Kidney (tissue), 14 donors: ENCODE results near the gene SMC6. TPM values are rescaled to one million over a fixed set of nuclear protein-coding genes. Genes with fewer than 3 reads are reported as not detected.

Source experiments
- DNase-seq, 5 donors: peaks; one replicate each; pipeline ENCODE4 v3.0.0-alpha.2; 2013 to 2020
- FAIRE-seq: peaks from 2 replicates; lab custom pipeline; 2012; peaks lifted over from hg19 to GRCh38; lab: Jason Lieb, UNC
- H3K27ac ChIP-seq, 2 donors: one replicate each; pipeline ENCODE4 v1.7.0; 2013; ENCODE audit warnings: low read depth in 2 of 2, low read length in 2 of 2, inconsistent platforms in 1 of 2
- H3K27me3 ChIP-seq: one replicate; pipeline ENCODE4 v1.7.1; 2013; ENCODE audit warnings: low read length, inconsistent platforms; ENCODE audit not compliant: control insufficient read depth, insufficient read depth
- H3K36me3 ChIP-seq, 3 donors: one replicate each; pipeline versions ENCODE4 v1.7.0 to v1.7.1; 2013; ENCODE audit warnings: low read length in 3 of 3, control low read depth in 1 of 3, inconsistent platforms in 1 of 3; ENCODE audit not compliant: insufficient read depth in 3 of 3, control insufficient read depth in 2 of 3
- H3K4me1 ChIP-seq, 3 donors: one replicate each; pipeline versions ENCODE4 v1.7.0 to v1.7.1; 2013; ENCODE audit warnings: low read length in 3 of 3, inconsistent platforms in 1 of 3, low read depth in 1 of 3; ENCODE audit not compliant: control insufficient read depth in 2 of 3, insufficient read depth in 2 of 3
- H3K4me3 ChIP-seq, 3 donors: one replicate each; pipeline versions ENCODE4 v1.7.0 to v1.8.1; 2013; ENCODE audit warnings: low read length in 3 of 3, control low read depth in 1 of 3, inconsistent platforms in 1 of 3
- H3K9ac ChIP-seq, 3 donors: one replicate each; pipeline versions ENCODE4 v1.7.0 to v1.7.1; 2013; ENCODE audit warnings: low read length in 3 of 3, control low read depth in 1 of 3, inconsistent platforms in 1 of 3
- H3K9me3 ChIP-seq, 3 donors: one replicate each; pipeline versions ENCODE4 v1.7.0 to v1.7.1; 2013; ENCODE audit warnings: low read length in 3 of 3, control low read depth in 1 of 3, inconsistent platforms in 1 of 3; ENCODE audit not compliant: control insufficient read depth in 2 of 3, insufficient read depth in 1 of 3
- intact Hi-C: fragments of 100-400 bp; cut with DNase I; formaldehyde crosslinking; loops from one replicate; pipeline ENCODE4 v1.11.1; 2022
- polyA plus RNA-seq: library from polyadenylated mRNA; stranded (reverse); fragments of 350-450 nt; fragmentation: Illumina TruSeq; extraction: RNeasy Lipid Tissue Mini Kit (QIAGEN cat#74804); gene quantifications from one replicate; pipeline ENCODE4 v1.2.3, GENCODE V29; 2014; ENCODE audit warnings: low read depth, low replicate concordance; ENCODE audit not compliant: insufficient read depth
- total RNA-seq: library from RNA; stranded (reverse); fragmentation: NEBNext Ultra II Directional; extraction: Animal tissue kit (Norgen Biotek cat#: 25700); gene quantifications from one replicate; pipeline ENCODE4 v1.2.1, GENCODE V29; 2021
- TF ChIP-seq, protein P1 (sequence below): IDR thresholded peaks from 3 replicates; pipeline ENCODE4 v1.5.1; 2012; ENCODE audit warnings: mild to moderate bottlenecking, moderate library complexity, borderline replicate concordance; ENCODE audit not compliant: insufficient read depth; ENCODE audit errors: extremely low read depth
- donor health status: control.
- donor health status: control.
- donor health status: control.
- donor health status: control.
- donor health status: control.
- donor health status: DM: yes; HTN: yes; CAD: no.
- donor health status: Normal renal cell carcinoma (clear cell type).

Gene SMC6
- total and polyA plus RNA-seq, 2 donors from 2014 or later, result 4.8 to 16.3 TPM

DNA sequence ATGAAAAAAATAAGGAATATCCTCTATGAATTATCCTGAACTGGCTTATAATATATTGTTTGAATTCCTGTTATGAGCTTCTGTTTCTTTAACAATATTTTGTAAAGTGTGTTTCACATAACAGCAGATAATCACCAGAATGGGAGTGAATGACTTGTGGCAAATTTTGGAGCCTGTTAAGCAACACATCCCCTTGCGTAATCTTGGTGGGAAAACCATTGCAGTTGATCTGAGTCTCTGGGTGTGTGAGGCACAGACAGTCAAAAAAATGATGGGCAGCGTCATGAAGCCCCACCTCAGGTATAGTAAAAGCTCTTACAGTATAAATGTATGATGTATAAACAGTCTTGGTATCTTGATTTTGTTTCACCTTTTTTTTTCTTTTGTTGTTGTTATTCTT is 6.2 kb upstream of the SMC6 start:
- no peak for DNase-seq
- no peak overlapping the region for H3K9ac ChIP-seq
- TF ChIP-seq, protein P1, sequence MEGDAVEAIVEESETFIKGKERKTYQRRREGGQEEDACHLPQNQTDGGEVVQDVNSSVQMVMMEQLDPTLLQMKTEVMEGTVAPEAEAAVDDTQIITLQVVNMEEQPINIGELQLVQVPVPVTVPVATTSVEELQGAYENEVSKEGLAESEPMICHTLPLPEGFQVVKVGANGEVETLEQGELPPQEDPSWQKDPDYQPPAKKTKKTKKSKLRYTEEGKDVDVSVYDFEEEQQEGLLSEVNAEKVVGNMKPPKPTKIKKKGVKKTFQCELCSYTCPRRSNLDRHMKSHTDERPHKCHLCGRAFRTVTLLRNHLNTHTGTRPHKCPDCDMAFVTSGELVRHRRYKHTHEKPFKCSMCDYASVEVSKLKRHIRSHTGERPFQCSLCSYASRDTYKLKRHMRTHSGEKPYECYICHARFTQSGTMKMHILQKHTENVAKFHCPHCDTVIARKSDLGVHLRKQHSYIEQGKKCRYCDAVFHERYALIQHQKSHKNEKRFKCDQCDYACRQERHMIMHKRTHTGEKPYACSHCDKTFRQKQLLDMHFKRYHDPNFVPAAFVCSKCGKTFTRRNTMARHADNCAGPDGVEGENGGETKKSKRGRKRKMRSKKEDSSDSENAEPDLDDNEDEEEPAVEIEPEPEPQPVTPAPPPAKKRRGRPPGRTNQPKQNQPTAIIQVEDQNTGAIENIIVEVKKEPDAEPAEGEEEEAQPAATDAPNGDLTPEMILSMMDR, result no peak
- no peak overlapping the region for H3K27ac ChIP-seq
- no peaks in the 10 kb centered on the region for H3K4me1 ChIP-seq
- no peak for FAIRE-seq
- no peaks in the 10 kb centered on the region for H3K9me3 ChIP-seq
- H3K27me3 ChIP-seq, result no peaks in the 10 kb centered on the region
- intact Hi-C loops, result no loop called here
- H3K4me3 ChIP-seq, result no peak overlapping the region
- H3K36me3 ChIP-seq, result no peaks in the 10 kb centered on the region

DNA sequence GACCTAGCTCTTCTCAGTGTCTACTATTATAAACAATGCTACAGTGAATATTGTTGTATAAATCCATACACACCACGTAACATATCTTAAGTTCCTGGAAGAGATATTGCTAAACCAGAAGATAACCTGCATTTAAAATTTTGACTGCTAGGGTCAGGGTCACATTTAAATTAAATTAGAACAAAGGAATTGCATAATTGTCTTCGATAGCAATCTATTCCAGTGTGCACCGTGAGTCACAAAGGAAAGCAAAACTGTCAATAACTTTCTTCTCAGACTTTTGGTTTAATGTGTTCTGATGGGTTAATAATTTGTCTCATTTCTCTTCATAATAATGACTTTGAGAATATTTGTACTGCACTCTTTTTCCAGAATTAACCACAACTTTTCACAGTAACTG is 4.5 kb upstream of the SMC6 start:
- DNase-seq (no peak), FAIRE-seq (no peak)
- Histone ChIP-seq H3K4me1 (peaks cover 0 to 4% (median 0%) of the 10 kb centered on the region in 3 donors), H3K36me3 (no peaks in the 10 kb centered on the region), H3K27me3 (no peaks in the 10 kb centered on the region), H3K9ac (no peak overlapping the region), H3K4me3 (no peak overlapping the region), H3K9me3 (no peaks in the 10 kb centered on the region), H3K27ac (no peak overlapping the region)
- intact Hi-C loops, result no loop called here
- TF ChIP-seq, protein P1, result no peak

DNA sequence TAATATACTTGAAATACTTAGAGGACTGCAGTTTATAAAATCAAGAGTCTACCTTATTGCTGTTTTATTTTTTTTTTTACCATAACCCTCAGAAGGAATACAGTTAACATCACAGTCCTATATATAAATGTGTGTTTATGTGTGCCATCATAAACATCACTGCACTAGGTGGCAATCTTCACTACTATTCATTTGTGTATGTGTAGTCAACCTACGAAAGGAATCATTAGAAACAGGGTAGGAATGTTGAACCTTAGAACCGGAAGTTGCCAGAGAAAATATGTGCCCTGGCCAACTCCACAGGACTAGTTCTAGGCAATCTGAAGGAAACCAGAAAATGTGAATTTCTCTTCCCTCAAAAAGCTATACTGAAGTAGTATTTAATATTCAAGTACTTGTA is 3.7 kb upstream of the SMC6 start:
- no peak overlapping the region for H3K9ac ChIP-seq
- peak in 2 of 5 donors; percentile 26 to 32 for DNase-seq

More for the DNA sequence above, 3.7 kb upstream of the SMC6 start:
- peak; percentile 44 for FAIRE-seq
- Histone ChIP-seq H3K4me1 (peaks cover 0 to 7% (median 3%) of the 10 kb centered on the region in 3 donors), H3K36me3 (no peaks in the 10 kb centered on the region), H3K9me3 (no peaks in the 10 kb centered on the region), H3K27ac (no peak overlapping the region), H3K4me3 (peak overlapping the region in 1 of 3 donors; percentile 2), H3K27me3 (no peaks in the 10 kb centered on the region)
- intact Hi-C loops, result no loop called here
- TF ChIP-seq, protein P1, result no peak
